ENCODE results near the gene PPA1.
"Not testable (repeated sequence)": the region's sequence is repeated elsewhere in the genome, so short reads cannot be mapped to it uniquely, and the experiment has no call there.

Gene PPA1

DNA sequence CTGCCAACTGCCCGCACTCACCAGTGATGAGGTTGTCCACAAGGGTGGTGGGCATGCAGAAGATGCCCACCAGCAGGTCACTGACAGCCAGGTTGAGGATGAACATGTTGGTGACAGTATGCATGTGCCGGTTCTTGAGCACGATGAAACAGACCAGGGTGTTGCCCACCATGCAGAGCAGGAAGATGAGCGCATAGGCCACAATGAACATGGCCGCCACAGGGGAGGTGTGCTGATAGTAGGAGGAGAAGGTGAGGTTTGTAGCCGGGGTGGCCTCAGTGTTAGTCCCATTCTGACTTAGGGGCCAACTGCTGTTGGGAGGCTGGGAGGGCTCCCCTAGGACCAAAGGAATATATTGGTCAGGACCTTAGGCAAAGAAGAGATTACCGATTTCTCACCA, 32.8 kb upstream of the PPA1 start:
- in situ Hi-C loops (cut with HindIII; ENCODE audit: low sequenced_read_pairs) = no loop called here
- no peak for DNase-seq (ENCODE audit: low read depth)
- H3K4me3 ChIP-seq (ENCODE audit: low read depth, low read length) = no peak overlapping the region
- TF ChIP-seq, protein P1, sequence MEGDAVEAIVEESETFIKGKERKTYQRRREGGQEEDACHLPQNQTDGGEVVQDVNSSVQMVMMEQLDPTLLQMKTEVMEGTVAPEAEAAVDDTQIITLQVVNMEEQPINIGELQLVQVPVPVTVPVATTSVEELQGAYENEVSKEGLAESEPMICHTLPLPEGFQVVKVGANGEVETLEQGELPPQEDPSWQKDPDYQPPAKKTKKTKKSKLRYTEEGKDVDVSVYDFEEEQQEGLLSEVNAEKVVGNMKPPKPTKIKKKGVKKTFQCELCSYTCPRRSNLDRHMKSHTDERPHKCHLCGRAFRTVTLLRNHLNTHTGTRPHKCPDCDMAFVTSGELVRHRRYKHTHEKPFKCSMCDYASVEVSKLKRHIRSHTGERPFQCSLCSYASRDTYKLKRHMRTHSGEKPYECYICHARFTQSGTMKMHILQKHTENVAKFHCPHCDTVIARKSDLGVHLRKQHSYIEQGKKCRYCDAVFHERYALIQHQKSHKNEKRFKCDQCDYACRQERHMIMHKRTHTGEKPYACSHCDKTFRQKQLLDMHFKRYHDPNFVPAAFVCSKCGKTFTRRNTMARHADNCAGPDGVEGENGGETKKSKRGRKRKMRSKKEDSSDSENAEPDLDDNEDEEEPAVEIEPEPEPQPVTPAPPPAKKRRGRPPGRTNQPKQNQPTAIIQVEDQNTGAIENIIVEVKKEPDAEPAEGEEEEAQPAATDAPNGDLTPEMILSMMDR (IDR thresholded peaks at IDR 0.05; ENCODE audit: low read depth, low read length, missing control alignments) = no peak

DNA sequence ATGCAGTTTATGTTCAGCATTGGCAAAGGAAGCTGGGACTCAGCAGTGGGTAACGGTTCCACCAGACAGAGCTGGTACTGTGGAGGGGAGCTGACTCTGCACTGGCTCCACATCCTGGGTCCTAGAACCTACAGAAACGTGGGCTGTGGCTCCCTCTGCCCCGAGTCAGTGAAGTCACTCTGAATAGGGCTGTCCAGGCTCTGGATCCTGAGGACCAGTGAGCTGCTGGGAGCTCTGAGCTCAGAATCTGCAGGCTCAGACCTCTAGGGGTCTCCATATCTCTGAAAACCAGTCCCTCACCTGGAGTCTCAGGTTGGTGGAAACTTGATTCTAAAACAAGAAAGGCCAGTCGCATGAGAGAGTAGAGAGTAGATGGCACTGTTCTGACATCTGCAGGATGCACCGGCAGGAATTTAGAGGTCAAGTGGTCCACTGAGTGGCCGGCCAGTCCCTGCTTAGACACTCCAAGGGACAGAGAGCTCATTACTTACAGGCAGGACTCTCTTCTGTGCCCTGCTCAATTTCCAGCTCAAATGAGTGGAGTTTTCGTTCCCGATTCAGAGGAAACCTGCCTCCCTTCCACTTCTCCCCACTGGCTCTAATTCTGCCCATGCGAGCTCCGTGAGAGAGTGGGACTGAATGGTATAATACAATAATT, 31.9 kb upstream of the PPA1 start:
- TF ChIP-seq, protein P1 (IDR thresholded peaks at IDR 0.05; ENCODE audit: low read depth, low read length, missing control alignments) = peak; percentile 54
- H3K4me3 ChIP-seq (ENCODE audit: low read depth, low read length) = no peak overlapping the region
- no peak for DNase-seq (ENCODE audit: low read depth)
- in situ Hi-C loops (cut with HindIII; ENCODE audit: low sequenced_read_pairs) = no loop called here

GRCh38 chr10:70260734-70261133, 27.5 kb upstream of the PPA1 start:
- H3K4me3 ChIP-seq (ENCODE audit: low read depth, low read length) = no peak overlapping the region
- TF ChIP-seq, protein P1 (IDR thresholded peaks at IDR 0.05; ENCODE audit: low read depth, low read length, missing control alignments) = no peak
- in situ Hi-C loops (cut with HindIII; ENCODE audit: low sequenced_read_pairs) = no loop called here
- no peak for DNase-seq (ENCODE audit: low read depth)

GRCh38 chr10:70260259-70260658, 27.0 kb upstream of the PPA1 start:
- TF ChIP-seq, protein P1 (IDR thresholded peaks at IDR 0.05; ENCODE audit: low read depth, low read length, missing control alignments) = no peak
- H3K4me3 ChIP-seq (ENCODE audit: low read depth, low read length) = no peak overlapping the region
- in situ Hi-C loops (cut with HindIII; ENCODE audit: low sequenced_read_pairs) = no loop called here
- no peak for DNase-seq (ENCODE audit: low read depth)

GRCh38 chr10:70258216-70258615, 25.0 kb upstream of the PPA1 start:
- DNase-seq (ENCODE audit: low read depth) = no peak
- no peak overlapping the region for H3K4me3 ChIP-seq (ENCODE audit: low read depth, low read length)
- in situ Hi-C loops (cut with HindIII; ENCODE audit: low sequenced_read_pairs) = loop anchor here (5.0 kb wide), 1 partner anchor 64 kb away; no protein-coding TSS in a partner anchor
- TF ChIP-seq, protein P1 (IDR thresholded peaks at IDR 0.05; ENCODE audit: low read depth, low read length, missing control alignments) = no peak

- in situ Hi-C loops (cut with HindIII; ENCODE audit: low sequenced_read_pairs) = loop anchor here (5.0 kb wide), 1 partner anchor 64 kb away; no protein-coding TSS in a partner anchor
- not testable (repeated sequence) for H3K4me3 ChIP-seq (ENCODE audit: low read depth, low read length); DNase-seq (ENCODE audit: low read depth)
Measured at GRCh38 chr10:70257816-70258215, 24.6 kb upstream of the PPA1 start.

DNA sequence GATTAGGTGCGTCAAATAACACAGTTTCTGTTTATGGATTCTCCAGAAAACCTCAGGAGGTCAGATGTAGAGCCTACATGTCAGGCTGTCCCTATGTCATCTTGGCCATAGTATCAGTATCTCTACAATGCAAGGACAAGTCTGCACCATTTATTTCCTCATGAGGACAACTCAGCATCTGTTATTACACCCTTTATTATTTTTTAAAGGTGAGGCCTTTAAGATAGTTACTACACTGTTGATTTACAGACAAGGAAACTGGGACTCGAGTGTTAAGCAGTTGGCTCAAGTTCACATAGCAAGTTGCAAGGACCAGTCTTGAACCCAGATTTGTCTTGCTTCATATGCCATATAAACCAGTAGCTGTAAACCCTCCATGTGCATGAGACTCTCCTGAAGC, 23.2 kb upstream of the PPA1 start:
- no peak for DNase-seq (ENCODE audit: low read depth)
- H3K4me3 ChIP-seq (ENCODE audit: low read depth, low read length) = no peak overlapping the region
- in situ Hi-C loops (cut with HindIII; ENCODE audit: low sequenced_read_pairs) = loop anchor here (5.0 kb wide), 1 partner anchor 66 kb away; no protein-coding TSS in a partner anchor
- TF ChIP-seq, protein P1 (IDR thresholded peaks at IDR 0.05; ENCODE audit: low read depth, low read length, missing control alignments) = no peak

All from astrocyte of the cerebellum (primary cell).